ENCODE data around the gene SPEF2.

DNA sequence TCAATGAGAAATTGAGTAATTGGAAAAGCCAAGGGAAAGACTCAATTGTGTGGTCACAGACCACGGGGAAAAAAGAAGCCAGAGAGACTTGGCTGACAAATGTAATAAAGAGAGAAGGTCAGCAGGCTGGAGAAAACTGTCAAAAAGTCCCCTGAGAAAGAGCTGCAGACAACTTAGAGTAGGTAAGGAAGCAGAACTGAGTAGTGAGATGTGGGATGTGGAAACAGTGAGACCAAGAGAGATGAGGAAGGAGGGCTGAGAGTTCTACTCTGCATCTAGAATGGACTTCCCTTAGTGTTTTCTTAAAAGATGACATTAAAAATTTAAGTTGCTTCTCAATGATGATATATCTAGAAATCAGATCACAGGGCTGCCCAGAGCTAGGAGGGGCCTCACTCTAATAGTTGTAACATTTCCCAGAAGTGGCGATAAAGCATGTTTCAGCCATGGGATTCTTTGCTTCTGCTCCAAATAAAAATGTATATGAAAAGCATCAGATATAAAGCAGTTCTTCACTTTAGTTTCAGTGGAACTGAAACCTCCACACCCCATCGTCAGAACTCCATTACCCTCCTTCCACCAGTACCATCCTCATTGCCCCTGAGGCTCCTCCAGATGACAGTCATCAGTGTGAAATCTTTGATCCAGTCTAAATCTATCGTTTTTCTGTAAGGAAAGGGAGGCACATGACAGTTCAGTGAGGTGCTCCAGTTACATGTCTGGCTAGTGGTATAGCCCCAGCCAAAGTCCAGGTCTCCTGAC lies 80.6 kb downstream of the SPEF2 start:
- TF ChIP-seq, protein P1, sequence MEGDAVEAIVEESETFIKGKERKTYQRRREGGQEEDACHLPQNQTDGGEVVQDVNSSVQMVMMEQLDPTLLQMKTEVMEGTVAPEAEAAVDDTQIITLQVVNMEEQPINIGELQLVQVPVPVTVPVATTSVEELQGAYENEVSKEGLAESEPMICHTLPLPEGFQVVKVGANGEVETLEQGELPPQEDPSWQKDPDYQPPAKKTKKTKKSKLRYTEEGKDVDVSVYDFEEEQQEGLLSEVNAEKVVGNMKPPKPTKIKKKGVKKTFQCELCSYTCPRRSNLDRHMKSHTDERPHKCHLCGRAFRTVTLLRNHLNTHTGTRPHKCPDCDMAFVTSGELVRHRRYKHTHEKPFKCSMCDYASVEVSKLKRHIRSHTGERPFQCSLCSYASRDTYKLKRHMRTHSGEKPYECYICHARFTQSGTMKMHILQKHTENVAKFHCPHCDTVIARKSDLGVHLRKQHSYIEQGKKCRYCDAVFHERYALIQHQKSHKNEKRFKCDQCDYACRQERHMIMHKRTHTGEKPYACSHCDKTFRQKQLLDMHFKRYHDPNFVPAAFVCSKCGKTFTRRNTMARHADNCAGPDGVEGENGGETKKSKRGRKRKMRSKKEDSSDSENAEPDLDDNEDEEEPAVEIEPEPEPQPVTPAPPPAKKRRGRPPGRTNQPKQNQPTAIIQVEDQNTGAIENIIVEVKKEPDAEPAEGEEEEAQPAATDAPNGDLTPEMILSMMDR (IDR thresholded peaks at IDR 0.05) = no peak
- TF ChIP-seq POLR2AphosphoS5 (IDR thresholded peaks at IDR 0.05) = no peak
